H1 (cell line): Measurements from ENCODE around the gene GPR31. TPM values are rescaled to one million over a fixed set of nuclear protein-coding genes. Genes with fewer than 3 reads are reported as not detected.
"Not testable (repeated sequence)": the region's sequence is repeated elsewhere in the genome, so short reads cannot be mapped to it uniquely, and the experiment has no call there.

ENCODE experiments used
- CTCF ChIA-PET: fragments of 300-600 bp; sonication (Branson Sonifier 250); formaldehyde crosslinking; loops from one replicate; lab custom pipeline; 2021; ENCODE audit not compliant: partially characterized antibody; lab: Charles Lee
- POLR2A ChIA-PET: fragments of 300-600 bp; sonication (Branson Sonifier 250); formaldehyde crosslinking; loops from one replicate; lab custom pipeline; 2021; ENCODE audit warnings: inconsistent platforms; ENCODE audit not compliant: partially characterized antibody; lab: Charles Lee
- DNase-seq, 2 experiments: peaks; one replicate each; pipeline versions ENCODE4 v3.0.0 to v3.0.0-alpha.2; 2010 to 2022; ENCODE audit warnings: low spot score in 2 of 2, low read depth in 1 of 2, mixed read lengths in 1 of 2
- FAIRE-seq: peaks from 2 replicates; lab custom pipeline; 2011; peaks lifted over from hg19 to GRCh38; lab: Jason Lieb, UNC
- H2AFZ ChIP-seq: 2 replicates; pipeline ENCODE4 v1.8.1; 2012; ENCODE audit warnings: low read length, inconsistent platforms
- H2AK5ac ChIP-seq: 2 replicates; pipeline ENCODE4 v1.6.1; 2013; ENCODE audit warnings: low read depth, low read length
- H2BK120ac ChIP-seq: replicated peaks from 2 replicates; pipeline ENCODE3; 2013; ENCODE audit warnings: low read depth, low read length, inconsistent platforms
- H2BK12ac ChIP-seq: 2 replicates; pipeline ENCODE4 v1.6.1; 2013; ENCODE audit warnings: low read depth, low read length
- H2BK15ac ChIP-seq: 2 replicates; pipeline ENCODE4 v1.6.1; 2013; ENCODE audit warnings: low read length
- H2BK20ac ChIP-seq: 2 replicates; pipeline ENCODE4 v1.6.1; 2013; ENCODE audit warnings: low read length
- H2BK5ac ChIP-seq: 2 replicates; pipeline ENCODE4 v1.6.1; 2013; ENCODE audit warnings: low read depth, low read length
- H3K14ac ChIP-seq: 2 replicates; pipeline ENCODE4 v1.6.1; 2013; ENCODE audit warnings: inconsistent platforms; ENCODE audit not compliant: insufficient read length
- H3K18ac ChIP-seq: 2 replicates; pipeline ENCODE4 v1.6.1; 2013; ENCODE audit warnings: low read length; ENCODE audit errors: extremely low read depth
- H3K23ac ChIP-seq: 2 replicates; pipeline ENCODE4 v1.6.1; 2013; ENCODE audit warnings: inconsistent platforms; ENCODE audit not compliant: insufficient read length
- H3K23me2 ChIP-seq: 2 replicates; pipeline ENCODE4 v1.6.1; 2013; ENCODE audit warnings: low read depth, low read length
- H3K27ac ChIP-seq: 2 replicates; pipeline ENCODE4 v1.6.1; 2011; ENCODE audit warnings: low read depth, low read length, inconsistent platforms
- H3K27me3 ChIP-seq, 4 experiments: replicated peaks in 1 of 4; 1 replicate in 1 of 4; 2 replicates in 3 of 4; pipeline versions ENCODE4 v1.6.1 to v1.8.1; 2011 to 2013; ENCODE audit warnings: low read length in 3 of 4, mild to moderate bottlenecking in 3 of 4, inconsistent platforms in 2 of 4, mixed read lengths in 2 of 4, moderate library complexity in 1 of 4; ENCODE audit not compliant: control insufficient read depth in 3 of 4, insufficient read depth in 3 of 4; ENCODE audit errors: extremely low read depth in 1 of 4
- H3K36me3 ChIP-seq, 4 experiments: 2 replicates each; pipeline versions ENCODE4 v1.6.1 to v1.8.1; 2011 to 2013; ENCODE audit warnings: mild to moderate bottlenecking in 4 of 4, low read length in 3 of 4, moderate library complexity in 2 of 4, control low read depth in 1 of 4, inconsistent platforms in 1 of 4; ENCODE audit not compliant: insufficient read depth in 4 of 4, control insufficient read depth in 2 of 4
- H3K4ac ChIP-seq: replicated peaks from 2 replicates; pipeline ENCODE3; 2013; ENCODE audit warnings: low read length, low read depth, mixed read lengths, inconsistent platforms; ENCODE audit not compliant: insufficient read length
- H3K4me1 ChIP-seq, 4 experiments: replicated peaks in 1 of 4; 1 replicate in 1 of 4; 2 replicates in 3 of 4; pipeline versions ENCODE4 v1.6.1 to v1.8.1; 2011 to 2013; ENCODE audit warnings: low read length in 3 of 4, inconsistent platforms in 2 of 4, mixed read lengths in 1 of 4; ENCODE audit not compliant: insufficient read depth in 4 of 4, control insufficient read depth in 3 of 4
- H3K4me2 ChIP-seq, 2 experiments: 2 replicates each; pipeline versions ENCODE4 v1.6.1 to v1.8.1; 2011 to 2013; ENCODE audit warnings: low read depth in 2 of 2, low read length in 2 of 2, control low read depth in 1 of 2, inconsistent platforms in 1 of 2, mild to moderate bottlenecking in 1 of 2; ENCODE audit not compliant: insufficient read depth in 1 of 2
- H3K4me3 ChIP-seq, 4 experiments: fragments of 200-600, 300-600 bp in 1 of 4; sonication (generic), shearing (Covaris generic), sonication (Bioruptor Twin) in 1 of 4; 2 replicates each; pipeline versions ENCODE4 v1.5.1 to v1.8.1; 2011 to 2016; ENCODE audit warnings: low read length in 4 of 4, low read depth in 3 of 4, control low read depth in 2 of 4, inconsistent platforms in 2 of 4, mild to moderate bottlenecking in 2 of 4, mixed read lengths in 1 of 4, moderate library complexity in 1 of 4; ENCODE audit not compliant: insufficient read depth in 2 of 4; ENCODE audit errors: extremely low read depth in 1 of 4
- H3K56ac ChIP-seq: replicated peaks from 2 replicates; pipeline ENCODE3; 2013; ENCODE audit warnings: low read depth, mild to moderate bottlenecking, mixed read lengths, low read length, inconsistent platforms; ENCODE audit not compliant: insufficient read length
- H3K79me1 ChIP-seq: 2 replicates; pipeline ENCODE4 v1.6.1; 2013; ENCODE audit warnings: low read depth, low read length, control low read depth
- H3K79me2 ChIP-seq, 2 experiments: 2 replicates each; pipeline versions ENCODE4 v1.6.1 to v1.8.1; 2012 to 2013; ENCODE audit warnings: low read length in 2 of 2, mild to moderate bottlenecking in 2 of 2, inconsistent platforms in 1 of 2; ENCODE audit not compliant: insufficient read depth in 2 of 2, control insufficient read depth in 1 of 2
- H3K9ac ChIP-seq, 4 experiments: replicated peaks in 1 of 4; 1 replicate in 1 of 4; 2 replicates in 3 of 4; pipeline versions ENCODE4 v1.6.1 to v1.8.1; 2011 to 2013; ENCODE audit warnings: low read depth in 3 of 4, low read length in 3 of 4, control low read depth in 2 of 4, mild to moderate bottlenecking in 2 of 4, moderate library complexity in 2 of 4, inconsistent platforms in 1 of 4; ENCODE audit errors: extremely low read depth in 1 of 4
- H3K9me3 ChIP-seq, 2 experiments: 2 replicates each; pipeline versions ENCODE4 v1.6.1 to v1.8.1; 2012 to 2013; ENCODE audit warnings: mild to moderate bottlenecking in 2 of 2, moderate library complexity in 2 of 2, control low read depth in 1 of 2, inconsistent platforms in 1 of 2, low read depth in 1 of 2, low read length in 1 of 2, mixed read lengths in 1 of 2; ENCODE audit not compliant: insufficient read depth in 2 of 2
- H4K20me1 ChIP-seq, 2 experiments: replicated peaks in 1 of 2; 2 replicates each; pipeline versions ENCODE3 to v1.8.1; 2011 to 2013; ENCODE audit warnings: inconsistent platforms in 2 of 2, low read length in 2 of 2, mild to moderate bottlenecking in 1 of 2; ENCODE audit not compliant: insufficient read depth in 2 of 2, control insufficient read depth in 1 of 2
- H4K5ac ChIP-seq: 2 replicates; pipeline ENCODE4 v1.6.1; 2013; ENCODE audit warnings: low read length, low read depth, mixed read lengths, inconsistent platforms; ENCODE audit not compliant: insufficient read length
- H4K8ac ChIP-seq: 2 replicates; pipeline ENCODE4 v1.8.0; 2013; ENCODE audit warnings: mild to moderate bottlenecking, moderate library complexity, low read length, inconsistent platforms; ENCODE audit not compliant: insufficient read depth; ENCODE audit errors: extremely low read depth
- H4K91ac ChIP-seq: replicated peaks from 2 replicates; pipeline ENCODE3; 2013; ENCODE audit warnings: low read length, mixed read lengths, inconsistent platforms; ENCODE audit not compliant: insufficient read length
- WGBS, 2 experiments: shearing (Covaris generic) in 1 of 2; methylation state at CpG; one replicate each; pipeline versions ENCODE4 v1.1.6 to v1.1.7; 2013 to 2015; ENCODE audit warnings: low lambda C conversion rate in 2 of 2, mixed read lengths in 2 of 2, inconsistent platforms in 1 of 2, low coverage in 1 of 2, missing lambda C conversion rate in 1 of 2; ENCODE audit not compliant: insufficient replicate concordance in 2 of 2, insufficient coverage in 1 of 2, insufficient read length in 1 of 2; ENCODE audit errors: extremely low coverage in 1 of 2, missing lambda C conversion rate in 1 of 2; 5-methylcytosine and 5-hydroxymethylcytosine counted together
- polyA plus RNA-seq, 7 experiments: library from polyadenylated mRNA; depleted of rRNA in 3 of 7; stranded (reverse) in 5 of 7; unstranded in 2 of 7; fragments of >200 nt in 5 of 7; fragments of 200-250 nt in 2 of 7; gene quantifications; 1 replicate in 5 of 7; 2 replicates in 1 of 7; 4 replicates in 1 of 7; pipeline versions ENCODE4 v1.2.1 to v1.2.3, GENCODE V29; 2011 to 2013; ENCODE audit warnings: missing spikeins in 2 of 7, mixed read lengths in 2 of 7
- total RNA-seq: library from RNA; stranded (reverse); fragmentation: NEBNext Ultra II Directional; extraction: Animal tissue kit (Norgen Biotek cat#: 25700); gene quantifications from 2 replicates; pipeline ENCODE4 v1.2.1, GENCODE V29; 2021

The GPR31 gene
- total and polyA plus RNA-seq, 2 of the 8 experiments (the other 6 are each of a cell fraction or from before 2014, with no cell fraction given): not detected

DNA sequence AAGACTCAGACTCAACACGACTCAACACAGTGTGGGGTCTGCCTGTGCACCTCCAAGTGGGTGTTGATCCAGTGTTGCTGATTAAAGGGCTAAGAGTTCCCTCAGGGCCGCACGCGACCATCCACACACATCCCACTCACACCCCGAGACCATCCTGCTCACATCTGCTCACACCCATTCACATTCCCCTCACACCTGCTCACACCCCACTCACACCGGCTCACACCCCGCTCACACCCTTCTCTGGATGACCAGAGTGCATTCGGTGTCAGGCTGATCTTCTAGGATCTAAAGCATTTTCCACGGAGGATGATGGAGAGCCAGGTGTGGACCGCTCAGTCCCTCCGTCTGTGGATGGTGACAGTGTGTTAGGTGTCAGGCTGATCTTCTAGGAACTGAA, 13.5 kb upstream of the GPR31 start:
- H3K56ac ChIP-seq, H2AK5ac ChIP-seq, H3K4me1 ChIP-seq, H3K36me3 ChIP-seq, H3K4me3 ChIP-seq, H2BK12ac ChIP-seq, H3K23me2 ChIP-seq, H2BK15ac ChIP-seq, H4K5ac ChIP-seq, POLR2A ChIA-PET, H2BK5ac ChIP-seq, H3K4me2 ChIP-seq, H4K8ac ChIP-seq, H3K18ac ChIP-seq, H2BK20ac ChIP-seq, FAIRE-seq, H3K79me2 ChIP-seq, CTCF ChIA-PET, H3K23ac ChIP-seq, DNase-seq, H3K27ac ChIP-seq, H3K79me1 ChIP-seq, H3K9me3 ChIP-seq, H3K14ac ChIP-seq, H2BK120ac ChIP-seq, H4K20me1 ChIP-seq, H3K4ac ChIP-seq, H2AFZ ChIP-seq, H3K27me3 ChIP-seq, H4K91ac ChIP-seq, H3K9ac ChIP-seq: not testable (repeated sequence)
- 94% methylated on average over 11 of the region's 11 CpGs; no CpG with 5 or more reads in 1 of the 2 experiments for WGBS, 2 experiments

DNA sequence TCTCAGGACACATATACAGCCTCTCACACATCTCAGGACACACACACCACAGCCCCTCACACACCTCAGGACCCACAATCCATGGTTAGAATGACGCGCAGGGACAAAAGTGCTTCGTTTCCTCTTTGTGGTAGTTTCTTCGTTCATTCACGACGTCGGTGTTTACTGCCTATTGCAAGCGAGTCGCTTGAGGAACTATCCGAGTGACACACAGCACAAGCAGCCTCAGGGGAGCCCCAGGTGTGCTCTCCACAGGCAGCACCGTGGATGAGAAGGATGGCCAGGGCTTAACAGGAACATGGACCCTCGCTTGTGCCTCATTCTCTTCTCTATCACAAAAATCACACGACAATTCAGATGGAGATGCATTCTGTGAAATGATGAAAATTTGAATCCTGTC, 12.1 kb upstream of the GPR31 start:
- POLR2A ChIA-PET, H3K23ac ChIP-seq, DNase-seq, H3K14ac ChIP-seq, H3K27me3 ChIP-seq, H3K4ac ChIP-seq, CTCF ChIA-PET, H4K8ac ChIP-seq, H2AFZ ChIP-seq, H4K91ac ChIP-seq, H3K9me3 ChIP-seq, H3K9ac ChIP-seq, H3K4me2 ChIP-seq, H3K23me2 ChIP-seq, H3K4me1 ChIP-seq, H3K27ac ChIP-seq, H3K56ac ChIP-seq, H3K79me2 ChIP-seq, H3K18ac ChIP-seq, H3K79me1 ChIP-seq, H4K5ac ChIP-seq, H4K20me1 ChIP-seq, H3K4me3 ChIP-seq, H2BK120ac ChIP-seq, H3K36me3 ChIP-seq: not testable (repeated sequence)
- WGBS, 2 experiments: 93% methylated on average over 2 of the region's 13 CpGs; no CpG with 5 or more reads in 1 of the 2 experiments
- peak overlapping the region; percentile 90; the same call in 1 of the 2 replicates for H2BK15ac ChIP-seq
- peak overlapping the region; percentile 60; the same call in 1 of the 2 replicates for H2BK5ac ChIP-seq
- H2BK12ac ChIP-seq: peak overlapping the region; percentile 99; the same call in 1 of the 2 replicates
- H2BK20ac ChIP-seq: peak overlapping the region; percentile 93; the same call in 1 of the 2 replicates
- FAIRE-seq: peak; percentile 45
- peak overlapping the region; percentile 98; the same call in 1 of the 2 replicates for H2AK5ac ChIP-seq
